ENCODE measurements around the gene PRKAR1B.

Gene PRKAR1B

GRCh38 chr7:543501-544337 lies 183.4 kb downstream of the PRKAR1B start:
- H3K4me3 ChIP-seq (replicated peaks; ENCODE audit: low read depth, low read length), result no peak overlapping the region
- TF ChIP-seq, protein P1, sequence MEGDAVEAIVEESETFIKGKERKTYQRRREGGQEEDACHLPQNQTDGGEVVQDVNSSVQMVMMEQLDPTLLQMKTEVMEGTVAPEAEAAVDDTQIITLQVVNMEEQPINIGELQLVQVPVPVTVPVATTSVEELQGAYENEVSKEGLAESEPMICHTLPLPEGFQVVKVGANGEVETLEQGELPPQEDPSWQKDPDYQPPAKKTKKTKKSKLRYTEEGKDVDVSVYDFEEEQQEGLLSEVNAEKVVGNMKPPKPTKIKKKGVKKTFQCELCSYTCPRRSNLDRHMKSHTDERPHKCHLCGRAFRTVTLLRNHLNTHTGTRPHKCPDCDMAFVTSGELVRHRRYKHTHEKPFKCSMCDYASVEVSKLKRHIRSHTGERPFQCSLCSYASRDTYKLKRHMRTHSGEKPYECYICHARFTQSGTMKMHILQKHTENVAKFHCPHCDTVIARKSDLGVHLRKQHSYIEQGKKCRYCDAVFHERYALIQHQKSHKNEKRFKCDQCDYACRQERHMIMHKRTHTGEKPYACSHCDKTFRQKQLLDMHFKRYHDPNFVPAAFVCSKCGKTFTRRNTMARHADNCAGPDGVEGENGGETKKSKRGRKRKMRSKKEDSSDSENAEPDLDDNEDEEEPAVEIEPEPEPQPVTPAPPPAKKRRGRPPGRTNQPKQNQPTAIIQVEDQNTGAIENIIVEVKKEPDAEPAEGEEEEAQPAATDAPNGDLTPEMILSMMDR (IDR thresholded peaks at IDR 0.05; ENCODE audit: insufficient read depth, low read length, poor library complexity, severe bottlenecking), result no peak
- H3K36me3 ChIP-seq (ENCODE audit: control insufficient read depth, insufficient read depth, low read length), result no peaks in the 10 kb centered on the region; the same call in 1 of the 2 replicates
- DNase-seq (ENCODE audit: extremely low read depth, insufficient read length), result no peak
- no peaks in the 10 kb centered on the region for H3K27me3 ChIP-seq (replicated peaks; ENCODE audit: control insufficient read depth, insufficient read depth, low read length)

DNA sequence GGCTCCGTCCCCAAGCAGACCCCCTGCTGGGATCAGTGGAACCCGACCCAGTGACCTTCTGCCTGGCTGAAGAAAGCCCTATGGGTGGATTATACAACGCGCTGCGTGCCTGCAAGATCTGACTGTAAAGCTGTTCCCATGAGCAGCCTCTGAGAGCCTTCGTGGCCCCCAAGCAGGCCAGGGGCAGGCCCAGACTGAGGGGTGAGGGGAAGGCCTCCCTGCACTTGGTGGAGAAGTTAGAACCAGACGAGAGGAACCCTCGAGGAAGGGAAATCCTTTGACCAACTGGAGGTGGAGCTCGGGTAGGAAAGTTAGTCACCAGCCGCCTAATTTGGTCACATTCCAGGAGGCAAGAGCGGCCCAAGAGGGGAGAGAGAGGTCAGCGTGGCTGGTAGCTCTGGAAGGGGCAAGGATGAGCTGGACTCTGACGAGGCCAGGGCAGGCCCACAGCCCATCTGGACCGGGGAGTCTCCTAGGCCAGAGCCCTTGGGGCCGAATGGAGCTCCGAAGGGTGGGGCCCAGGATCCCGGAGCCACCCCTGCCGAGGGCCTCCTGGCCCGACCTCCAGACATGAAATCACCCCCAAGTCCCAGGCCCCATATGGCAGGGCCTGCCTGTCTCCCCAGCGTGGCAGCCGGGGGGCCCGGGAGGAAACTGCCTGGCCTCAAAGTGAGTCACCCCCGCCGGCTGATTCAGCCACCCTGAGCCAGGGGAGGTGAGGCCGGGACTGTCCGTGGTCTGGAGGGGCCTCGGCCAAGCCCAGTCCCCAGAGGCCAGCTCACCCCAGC lies 184.2 kb downstream of the PRKAR1B start:
- Histone ChIP-seq H3K27me3 (replicated peaks; ENCODE audit: control insufficient read depth, insufficient read depth, low read length) (no peaks in the 10 kb centered on the region), H3K36me3 (ENCODE audit: control insufficient read depth, insufficient read depth, low read length) (no peaks in the 10 kb centered on the region), H3K4me3 (replicated peaks; ENCODE audit: low read depth, low read length) (no peak overlapping the region)
- TF ChIP-seq, protein P1 (IDR thresholded peaks at IDR 0.05; ENCODE audit: insufficient read depth, low read length, poor library complexity, severe bottlenecking), result no peak
- no peak for DNase-seq (ENCODE audit: extremely low read depth, insufficient read length)

DNA sequence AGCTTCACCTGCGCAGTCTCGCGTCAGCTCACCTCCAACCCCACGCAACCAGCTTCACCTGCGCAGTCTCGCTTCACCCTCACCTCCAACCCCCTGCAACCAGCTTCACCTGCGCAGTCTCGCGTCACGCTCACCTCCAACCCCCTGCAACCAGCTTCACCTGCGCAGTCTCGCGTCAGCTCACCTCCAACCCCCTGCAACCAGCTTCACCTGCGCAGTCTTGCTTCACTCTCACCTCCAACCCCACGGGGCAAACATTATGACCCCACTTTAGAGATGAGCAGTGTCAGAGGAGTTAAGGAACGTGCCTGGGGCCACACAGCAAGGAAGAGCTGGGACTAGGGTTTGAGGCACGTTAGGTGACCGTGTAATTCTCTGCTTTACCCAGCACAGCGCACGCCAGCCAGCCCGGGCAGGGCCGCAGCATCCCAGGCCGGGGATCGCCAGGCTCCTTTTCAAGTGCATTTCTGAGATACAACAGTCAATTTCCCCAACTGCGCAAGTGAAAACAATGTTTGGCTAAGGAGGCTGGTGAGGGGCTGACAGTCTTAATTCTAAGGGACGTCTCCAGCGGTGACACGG lies 184.9 kb downstream of the PRKAR1B start:
- no peaks in the 10 kb centered on the region for H3K27me3 ChIP-seq (replicated peaks; ENCODE audit: control insufficient read depth, insufficient read depth, low read length)
- no peaks in the 10 kb centered on the region for H3K36me3 ChIP-seq (ENCODE audit: control insufficient read depth, insufficient read depth, low read length)
- DNase-seq (ENCODE audit: extremely low read depth, insufficient read length), result no peak
- TF ChIP-seq, protein P1 (IDR thresholded peaks at IDR 0.05; ENCODE audit: insufficient read depth, low read length, poor library complexity, severe bottlenecking), result no peak
- no peak overlapping the region for H3K4me3 ChIP-seq (replicated peaks; ENCODE audit: low read depth, low read length)

GRCh38 chr7:541661-542060 lies 185.4 kb downstream of the PRKAR1B start:
- no peaks in the 10 kb centered on the region for H3K36me3 ChIP-seq (ENCODE audit: control insufficient read depth, insufficient read depth, low read length)
- H3K27me3 ChIP-seq (replicated peaks; ENCODE audit: control insufficient read depth, insufficient read depth, low read length), result no peaks in the 10 kb centered on the region
- DNase-seq (ENCODE audit: extremely low read depth, insufficient read length), result no peak
- TF ChIP-seq, protein P1 (IDR thresholded peaks at IDR 0.05; ENCODE audit: insufficient read depth, low read length, poor library complexity, severe bottlenecking), result no peak
- H3K4me3 ChIP-seq (replicated peaks; ENCODE audit: low read depth, low read length), result no peak overlapping the region

DNA sequence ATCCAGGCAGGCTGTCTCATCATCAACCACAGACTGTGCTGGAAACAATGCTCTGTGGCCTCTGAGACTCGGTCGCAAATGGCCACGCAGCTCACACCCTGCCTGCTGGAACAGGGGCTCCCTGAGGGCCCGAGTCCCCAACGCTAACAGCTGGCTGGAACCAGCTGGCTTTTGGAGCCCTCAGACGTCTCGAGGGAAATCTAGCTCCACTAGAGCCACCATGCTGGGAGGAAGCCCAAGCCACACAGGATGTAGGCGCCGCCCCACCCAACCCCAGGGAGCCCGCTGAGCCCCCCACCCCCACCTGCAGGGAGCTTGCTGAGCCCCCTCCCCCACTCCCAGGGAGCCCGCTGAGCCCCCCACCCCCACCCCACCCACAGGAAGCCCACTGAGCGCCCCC lies 186.1 kb downstream of the PRKAR1B start:
- DNase-seq (ENCODE audit: extremely low read depth, insufficient read length), result no peak
- H3K27me3 ChIP-seq (replicated peaks; ENCODE audit: control insufficient read depth, insufficient read depth, low read length), result no peaks in the 10 kb centered on the region
- H3K36me3 ChIP-seq (ENCODE audit: control insufficient read depth, insufficient read depth, low read length), result no peaks in the 10 kb centered on the region
- H3K4me3 ChIP-seq (replicated peaks; ENCODE audit: low read depth, low read length), result no peak overlapping the region
- TF ChIP-seq, protein P1 (IDR thresholded peaks at IDR 0.05; ENCODE audit: insufficient read depth, low read length, poor library complexity, severe bottlenecking), result no peak
